Suprapubic skin (tissue), 4 donors: ENCODE results near the gene SIN3A. TPM values are rescaled to one million over a fixed set of nuclear protein-coding genes. Genes with fewer than 3 reads are reported as not detected.

Experiments
- DNase-seq, 2 donors: peaks; one replicate each; pipeline ENCODE4 v3.0.0-alpha.2; 2019; ENCODE audit warnings: low spot score in 2 of 2
- H3K27ac ChIP-seq: fragments of 200-600 bp; sonication (generic); one replicate; pipeline ENCODE4 v1.5.1; 2019
- H3K27me3 ChIP-seq: fragments of 200-600 bp; sonication (generic); one replicate; pipeline ENCODE4 v1.5.1; 2019
- H3K36me3 ChIP-seq: fragments of 200-600 bp; sonication (generic); one replicate; pipeline ENCODE4 v1.5.1; 2019
- H3K4me1 ChIP-seq: fragments of 200-600 bp; sonication (generic); one replicate; pipeline ENCODE4 v1.5.1; 2019
- H3K4me3 ChIP-seq: fragments of 200-600 bp; sonication (generic); one replicate; pipeline ENCODE4 v1.5.1; 2019; ENCODE audit warnings: mild to moderate bottlenecking
- H3K9me3 ChIP-seq: fragments of 200-600 bp; sonication (generic); one replicate; pipeline ENCODE4 v1.5.1; 2019
- CTCF ChIP-seq, 2 donors: fragments of 200-600 bp in 1 of 2; fragments of 450-650 bp in 1 of 2; sonication (generic) in 1 of 2; IDR thresholded peaks; one replicate each; pipeline ENCODE4 v1.5.1; 2016 to 2019; ENCODE audit warnings: antibody characterized with exemption in 2 of 2, mild to moderate bottlenecking in 1 of 2, moderate library complexity in 1 of 2
- EP300 ChIP-seq: sonication (generic); formaldehyde crosslinking; IDR thresholded peaks from one replicate; pipeline ENCODE4 v1.6.1; 2017; ENCODE audit warnings: antibody characterized with exemption
- POLR2A ChIP-seq, 2 donors: fragments of 450-650 bp; IDR thresholded peaks; one replicate each; pipeline ENCODE4 v1.6.1; 2017; ENCODE audit warnings: antibody characterized with exemption in 2 of 2, mild to moderate bottlenecking in 2 of 2, moderate library complexity in 2 of 2
- POLR2AphosphoS5 ChIP-seq, 3 donors: sonication (generic); formaldehyde crosslinking; IDR thresholded peaks; one replicate each; pipeline ENCODE4 v1.6.1; 2017; ENCODE audit warnings: antibody characterized with exemption in 3 of 3
- WGBS: methylation state at CpG from one replicate; pipeline ENCODE4 v1.1.5; 2018; 5-methylcytosine and 5-hydroxymethylcytosine counted together
- total RNA-seq, 4 donors: library from RNA; depleted of rRNA; stranded (reverse); fragments of >200 nt; gene quantifications; one replicate each; pipeline ENCODE4 v1.1.0, GENCODE V29; 2016

SIN3A gene
- total RNA-seq, 4 donors from 2014 or later, result 55.2 to 94.8 (median 66.0) TPM

- 86% methylated on average over 28 of the region's 28 CpGs for WGBS
Measured at GRCh38 chr15:75356006-75356405, 95.5 kb downstream of the SIN3A start.

GRCh38 chr15:75355369-75355768 is 96.1 kb downstream of the SIN3A start:
- WGBS, result 100% methylated on average over 2 of the region's 4 CpGs
- peaks cover 57% of the 10 kb centered on the region for H3K36me3 ChIP-seq

More at GRCh38 chr15:75356006-75356405, 95.5 kb downstream of the SIN3A start:
- H3K4me1 ChIP-seq, result no peaks in the 10 kb centered on the region
- peaks cover 63% of the 10 kb centered on the region for H3K36me3 ChIP-seq
- H3K27me3 ChIP-seq, result no peaks in the 10 kb centered on the region
- H3K27ac ChIP-seq, result no peak overlapping the region
- no peaks in the 10 kb centered on the region for H3K9me3 ChIP-seq
- TF ChIP-seq CTCF (IDR thresholded peaks at IDR 0.05), result no peak
- TF ChIP-seq POLR2A (IDR thresholded peaks at IDR 0.05), result no peak
- TF ChIP-seq EP300, result no peak
- no peak for TF ChIP-seq POLR2AphosphoS5 (IDR thresholded peaks at IDR 0.05)
- peak in 1 of 2 donors; percentile 59 for DNase-seq
- no peak overlapping the region for H3K4me3 ChIP-seq

GRCh38 chr15:75354454-75354853 is 97.0 kb downstream of the SIN3A start:
- Histone ChIP-seq H3K4me3 (no peak overlapping the region), H3K27ac (no peak overlapping the region), H3K4me1 (no peaks in the 10 kb centered on the region), H3K36me3 (peaks cover 48% of the 10 kb centered on the region), H3K27me3 (no peaks in the 10 kb centered on the region), H3K9me3 (no peaks in the 10 kb centered on the region)
- 83% methylated on average over 7 of the region's 7 CpGs for WGBS
- TF ChIP-seq CTCF (IDR thresholded peaks at IDR 0.05) (no peak), POLR2AphosphoS5 (IDR thresholded peaks at IDR 0.05) (no peak), EP300 (no peak), POLR2A (IDR thresholded peaks at IDR 0.05) (no peak)
- DNase-seq, result peak in 1 of 2 donors; percentile 64

More at GRCh38 chr15:75355369-75355768, 96.1 kb downstream of the SIN3A start:
- no peak for DNase-seq
- Histone ChIP-seq H3K4me1 (no peaks in the 10 kb centered on the region), H3K27me3 (no peaks in the 10 kb centered on the region), H3K9me3 (no peaks in the 10 kb centered on the region), H3K4me3 (no peak overlapping the region), H3K27ac (no peak overlapping the region)
- TF ChIP-seq POLR2A (IDR thresholded peaks at IDR 0.05) (no peak), POLR2AphosphoS5 (IDR thresholded peaks at IDR 0.05) (no peak), CTCF (IDR thresholded peaks at IDR 0.05) (no peak), EP300 (no peak)

GRCh38 chr15:75353604-75354003 is 97.9 kb downstream of the SIN3A start:
- Histone ChIP-seq H3K4me3 (no peak overlapping the region), H3K27me3 (no peaks in the 10 kb centered on the region), H3K9me3 (no peaks in the 10 kb centered on the region), H3K4me1 (peaks cover 7% of the 10 kb centered on the region), H3K36me3 (peaks cover 39% of the 10 kb centered on the region), H3K27ac (no peak overlapping the region)
- 80% methylated on average over 5 of the region's 7 CpGs for WGBS
- no peak for DNase-seq
- no peak for TF ChIP-seq CTCF (IDR thresholded peaks at IDR 0.05)

- DNase-seq, result no peak
- Histone ChIP-seq H3K27ac (no peak overlapping the region), H3K36me3 (peaks cover 28% of the 10 kb centered on the region), H3K4me3 (no peak overlapping the region), H3K4me1 (peaks cover 10% of the 10 kb centered on the region), H3K9me3 (no peaks in the 10 kb centered on the region), H3K27me3 (no peaks in the 10 kb centered on the region)
- no peak for TF ChIP-seq POLR2A (IDR thresholded peaks at IDR 0.05)
- TF ChIP-seq POLR2AphosphoS5 (IDR thresholded peaks at IDR 0.05), result no peak
- no peak for TF ChIP-seq CTCF (IDR thresholded peaks at IDR 0.05)
- no peak for TF ChIP-seq EP300
- WGBS, result 95% methylated on average over 8 of the region's 16 CpGs
Measured at GRCh38 chr15:75352186-75353080, 99.1 kb downstream of the SIN3A start.
